GM12874 (cell line): ENCODE measurements around the gene TDRKH.

ENCODE experiments used
- CTCF ChIP-seq: IDR thresholded peaks from 2 replicates; pipeline ENCODE4 v1.5.1; 2011; ENCODE audit warnings: low read depth, mild to moderate bottlenecking, control low read depth, low read length, moderate library complexity; ENCODE audit not compliant: insufficient read depth

TDRKH gene

GRCh38 chr1:151806170-151806569, 15.9 kb upstream of the TDRKH start:
- TF ChIP-seq CTCF = no peak

- no peak for TF ChIP-seq CTCF
Observed at GRCh38 chr1:151805066-151805820, 14.9 kb upstream of the TDRKH start, which contains the start of gene LINGO4. Gene LINGO4, minus strand, starts transcription at chr1:151805419. Its CDS starts 2,715 bp downstream, at chr1:151802704.

GRCh38 chr1:151803915-151804314, 13.6 kb upstream of the TDRKH start:
- TF ChIP-seq CTCF = no peak

GRCh38 chr1:151803164-151803563, 12.9 kb upstream of the TDRKH start:
- no peak for TF ChIP-seq CTCF

GRCh38 chr1:151802372-151802771, 12.1 kb upstream of the TDRKH start:
- TF ChIP-seq CTCF = no peak

- TF ChIP-seq CTCF = no peak
Observed at GRCh38 chr1:151801846-151802245, 11.5 kb upstream of the TDRKH start.

GRCh38 chr1:151801310-151801820, 11.1 kb upstream of the TDRKH start:
- TF ChIP-seq CTCF = no peak
